Testis (tissue), 2 donors: Measurements from ENCODE around the gene PTPRR.

Experiments used
- POLR2A ChIP-seq: fragments of 450-650 bp; IDR thresholded peaks from one replicate; pipeline ENCODE4 v1.6.1; 2017; ENCODE audit warnings: antibody characterized with exemption, mild to moderate bottlenecking, moderate library complexity
- TF ChIP-seq, protein P1 (sequence below), 3 experiments: fragments of 450-650 bp in 2 of 3; fragments of 200-600 bp in 1 of 3; sonication (generic) in 1 of 3; IDR thresholded peaks; one replicate each; pipeline ENCODE4 v1.5.1; 2016 to 2019; ENCODE audit warnings: antibody characterized with exemption in 3 of 3, mild to moderate bottlenecking in 2 of 3, moderate library complexity in 1 of 3

DNA sequence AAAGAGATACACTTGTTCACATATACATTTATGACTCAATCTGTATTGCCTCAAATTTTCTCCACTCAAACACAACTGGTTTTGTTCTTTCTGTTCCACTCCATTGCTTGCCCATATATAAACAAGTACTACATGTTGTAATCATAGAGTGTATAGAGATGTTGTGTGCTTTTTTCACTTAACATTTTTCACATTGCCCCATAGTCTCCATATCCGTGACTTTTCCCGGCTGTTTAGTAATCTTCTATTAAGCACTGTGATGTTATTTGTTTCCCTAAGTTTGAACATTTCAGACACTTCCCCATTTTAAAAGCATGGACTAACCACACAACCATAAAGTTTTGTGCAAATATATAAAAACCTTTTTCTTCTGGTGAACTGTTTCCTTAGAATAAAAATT is 45.5 kb upstream of the PTPRR start:
- TF ChIP-seq, protein P1, sequence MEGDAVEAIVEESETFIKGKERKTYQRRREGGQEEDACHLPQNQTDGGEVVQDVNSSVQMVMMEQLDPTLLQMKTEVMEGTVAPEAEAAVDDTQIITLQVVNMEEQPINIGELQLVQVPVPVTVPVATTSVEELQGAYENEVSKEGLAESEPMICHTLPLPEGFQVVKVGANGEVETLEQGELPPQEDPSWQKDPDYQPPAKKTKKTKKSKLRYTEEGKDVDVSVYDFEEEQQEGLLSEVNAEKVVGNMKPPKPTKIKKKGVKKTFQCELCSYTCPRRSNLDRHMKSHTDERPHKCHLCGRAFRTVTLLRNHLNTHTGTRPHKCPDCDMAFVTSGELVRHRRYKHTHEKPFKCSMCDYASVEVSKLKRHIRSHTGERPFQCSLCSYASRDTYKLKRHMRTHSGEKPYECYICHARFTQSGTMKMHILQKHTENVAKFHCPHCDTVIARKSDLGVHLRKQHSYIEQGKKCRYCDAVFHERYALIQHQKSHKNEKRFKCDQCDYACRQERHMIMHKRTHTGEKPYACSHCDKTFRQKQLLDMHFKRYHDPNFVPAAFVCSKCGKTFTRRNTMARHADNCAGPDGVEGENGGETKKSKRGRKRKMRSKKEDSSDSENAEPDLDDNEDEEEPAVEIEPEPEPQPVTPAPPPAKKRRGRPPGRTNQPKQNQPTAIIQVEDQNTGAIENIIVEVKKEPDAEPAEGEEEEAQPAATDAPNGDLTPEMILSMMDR (IDR thresholded peaks at IDR 0.05): no peak
- TF ChIP-seq POLR2A: no peak
